HG03159 (cell line): ENCODE data around the gene ANKHD1.
A peak's percentile ranks its signal among the peaks of the same experiment; 100 is the strongest.

Experiments
- ATAC-seq: cut with Tn5 transposase; IDR thresholded peaks from one replicate; pipeline ENCODE4 v1.9.1; 2021; ENCODE audit warnings: mild to moderate bottlenecking, moderate library complexity; ENCODE audit not compliant: unreplicated experiment

Gene ANKHD1

DNA sequence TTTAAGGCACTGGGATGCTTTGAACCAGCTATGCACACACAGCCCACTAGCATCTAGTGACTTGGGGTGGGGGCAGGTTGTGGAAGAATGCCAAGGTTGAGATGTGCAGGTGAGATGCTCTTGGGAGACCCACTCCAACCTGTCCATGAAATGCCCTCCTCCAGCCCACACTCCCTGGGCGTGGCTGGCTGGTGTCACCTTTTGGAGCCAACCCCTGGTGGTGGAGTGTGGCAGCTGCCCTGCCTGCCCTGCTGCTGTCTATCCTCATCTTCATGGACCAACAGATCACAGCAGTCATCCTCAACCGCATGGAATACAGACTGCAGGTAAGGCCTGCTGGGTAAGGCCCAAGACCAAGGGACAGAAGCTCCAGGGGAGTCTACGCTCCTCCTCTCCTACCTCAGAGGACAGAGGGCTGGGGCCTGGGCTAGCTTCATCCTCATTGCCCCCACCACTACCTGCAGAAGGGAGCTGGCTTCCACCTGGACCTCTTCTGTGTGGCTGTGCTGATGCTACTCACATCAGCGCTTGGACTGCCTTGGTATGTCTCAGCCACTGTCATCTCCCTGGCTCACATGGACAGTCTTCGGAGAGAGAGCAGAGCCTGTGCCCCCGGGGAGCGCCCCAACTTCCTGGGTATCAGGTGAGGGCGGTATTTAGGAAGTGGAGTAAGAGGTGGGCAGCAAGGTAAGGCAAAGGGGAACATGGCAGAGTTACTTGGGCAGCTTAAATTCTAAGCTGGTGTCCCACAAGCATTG lies 34.2 kb upstream of the ANKHD1 start:
- no peak for ATAC-seq

DNA sequence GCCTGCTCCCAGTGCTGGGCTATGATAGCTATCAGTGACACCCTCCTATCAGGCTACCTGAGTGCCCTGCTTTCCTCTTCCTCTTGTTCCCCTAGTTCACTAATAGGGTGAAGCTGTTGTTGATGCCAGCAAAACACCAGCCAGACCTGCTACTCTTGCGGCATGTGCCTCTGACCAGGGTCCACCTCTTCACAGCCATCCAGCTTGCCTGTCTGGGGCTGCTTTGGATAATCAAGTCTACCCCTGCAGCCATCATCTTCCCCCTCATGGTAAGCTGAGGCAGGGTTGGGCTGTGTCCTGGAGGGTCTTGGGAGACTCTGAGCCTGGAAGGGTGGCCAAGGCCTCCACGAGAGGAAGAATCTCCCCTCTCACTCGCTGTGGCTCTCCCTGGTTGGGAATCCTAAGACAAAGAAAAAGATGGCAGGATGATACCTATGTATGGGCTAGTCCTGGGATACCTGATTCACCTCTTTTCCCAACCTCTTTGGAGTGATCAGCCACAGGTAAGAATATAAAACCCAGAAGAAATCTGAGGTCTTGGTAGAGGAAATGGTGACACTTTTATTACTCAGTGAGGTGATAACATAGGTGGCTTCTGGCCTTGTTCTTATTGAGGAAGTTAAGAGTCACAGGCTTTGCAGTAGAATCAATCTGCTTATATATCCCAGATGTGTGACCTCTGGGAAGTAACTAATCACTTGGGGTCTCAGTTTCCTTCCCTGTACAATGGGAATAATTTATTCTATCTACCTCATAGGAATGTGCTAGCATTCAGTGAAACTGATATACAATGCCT lies 30.1 kb upstream of the ANKHD1 start:
- no peak for ATAC-seq

DNA sequence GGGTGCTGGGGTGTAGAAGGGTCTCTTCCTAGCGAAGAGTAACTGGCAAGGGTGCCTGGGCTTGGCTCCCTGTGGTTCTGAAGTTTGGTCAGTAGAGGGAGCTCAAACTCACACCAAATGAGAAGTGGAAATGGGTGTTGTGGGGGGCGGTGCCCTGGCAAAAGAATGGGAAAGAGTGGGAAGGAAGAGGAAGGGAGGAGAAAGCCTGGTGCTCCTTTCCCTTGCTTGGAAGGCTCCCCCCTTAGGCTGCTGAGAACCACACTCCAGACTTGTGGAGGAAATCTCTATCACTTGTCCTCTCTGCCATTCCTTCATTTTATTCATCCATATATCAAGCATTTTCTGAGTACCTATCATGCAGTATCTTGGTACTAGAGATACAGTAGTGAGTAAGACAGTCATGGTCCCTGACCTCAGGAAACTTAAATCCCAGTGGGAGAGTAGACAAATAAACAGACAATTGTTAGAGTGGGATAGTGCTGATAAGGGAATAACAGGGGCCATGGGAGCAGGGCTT lies 28.6 kb upstream of the ANKHD1 start:
- ATAC-seq = no peak

DNA sequence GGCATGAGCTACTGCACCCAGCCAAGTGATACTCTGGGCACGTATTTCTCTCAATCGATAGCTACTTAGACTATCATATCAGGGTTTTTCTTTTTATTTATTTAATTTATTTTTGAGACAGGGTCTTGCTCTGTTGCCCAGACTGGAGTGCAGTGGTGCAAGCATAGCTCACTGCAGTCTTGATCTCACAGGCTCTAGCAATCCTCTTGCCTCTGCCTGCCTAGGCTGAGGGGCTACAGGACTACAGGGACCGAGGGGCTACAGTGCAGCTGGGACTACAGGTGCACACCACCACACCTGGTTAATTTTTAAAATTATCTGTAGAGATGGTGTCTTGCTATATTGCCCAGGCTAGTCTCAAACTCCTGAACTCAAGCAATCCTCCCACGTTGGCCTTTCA lies 20.3 kb upstream of the ANKHD1 start:
- no peak for ATAC-seq

DNA sequence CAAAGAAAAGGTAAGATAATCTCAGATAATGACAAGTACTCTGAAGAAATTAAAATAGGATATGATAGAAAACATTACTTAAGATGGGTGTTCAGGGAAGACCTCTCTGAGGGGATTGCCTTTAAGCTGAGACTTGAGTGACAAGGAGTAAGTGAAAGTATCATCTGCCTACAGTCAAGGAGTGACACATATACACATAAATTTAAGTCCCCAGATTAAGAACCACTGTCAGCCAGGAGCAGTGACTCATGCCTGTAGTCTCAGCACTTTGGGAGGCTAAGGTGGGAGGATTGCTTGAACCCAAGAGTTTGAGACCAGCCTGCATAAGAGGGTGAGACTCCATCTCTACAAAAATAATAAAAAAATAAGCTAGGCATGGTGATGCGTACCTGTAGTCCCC lies 19.7 kb upstream of the ANKHD1 start:
- ATAC-seq = no peak

DNA sequence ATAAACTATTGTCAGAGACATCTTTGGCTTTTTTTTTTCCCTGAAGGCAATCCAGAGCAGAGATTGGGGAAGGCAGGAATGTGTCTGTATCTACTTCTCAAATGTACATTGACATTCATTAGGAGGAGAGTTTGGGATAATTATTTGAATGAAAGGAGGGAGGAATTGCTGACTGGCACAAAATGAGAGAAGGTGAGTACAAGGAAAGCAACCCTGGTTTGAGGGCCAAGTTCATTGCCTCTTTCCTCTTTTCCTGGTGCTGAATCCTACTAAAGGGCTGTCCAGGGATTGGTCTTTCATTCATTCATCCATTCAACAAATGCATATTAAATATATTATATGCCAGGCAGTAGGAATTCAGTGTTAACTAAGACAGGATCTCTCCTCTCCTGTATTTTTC lies 18.8 kb upstream of the ANKHD1 start:
- no peak for ATAC-seq

DNA sequence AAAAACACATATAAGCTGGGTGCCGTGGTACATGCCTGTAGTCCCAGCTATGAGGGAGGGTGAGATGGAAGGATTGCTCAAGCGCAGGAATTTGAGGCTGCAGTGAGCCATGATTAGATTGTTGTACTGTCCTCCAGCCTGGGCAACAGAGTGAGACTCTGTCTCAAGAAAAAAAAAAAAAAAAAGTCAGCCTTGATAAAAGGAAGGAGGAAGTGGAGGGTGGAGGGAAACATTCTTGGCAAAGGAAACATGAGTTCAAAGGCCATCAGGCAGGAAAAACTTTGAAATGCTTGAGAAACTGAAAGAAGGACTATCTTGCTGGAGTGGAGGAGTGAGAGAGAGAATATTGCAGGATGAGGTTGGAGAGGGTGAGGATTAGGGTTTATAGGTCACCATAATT lies 18.3 kb upstream of the ANKHD1 start:
- ATAC-seq = no peak

DNA sequence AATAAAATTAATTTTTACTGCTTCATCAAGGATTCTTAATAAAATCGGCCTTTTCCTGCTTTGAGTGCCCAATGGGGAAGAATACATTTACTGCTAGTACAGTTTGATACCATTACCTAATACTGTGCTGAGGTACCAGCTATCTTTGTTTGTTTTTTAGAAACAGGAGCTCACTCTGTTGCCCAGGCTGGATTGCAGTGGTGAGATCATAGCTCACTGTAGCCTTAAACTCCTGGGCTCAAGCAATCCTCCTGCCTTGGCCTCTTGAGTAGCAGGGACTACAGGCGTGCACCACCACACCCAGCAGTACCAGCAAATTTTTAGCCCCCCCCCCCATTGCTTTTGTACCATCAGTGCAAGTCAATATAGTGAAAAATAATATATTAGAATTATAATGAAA lies 13.6 kb upstream of the ANKHD1 start:
- ATAC-seq = no peak

DNA sequence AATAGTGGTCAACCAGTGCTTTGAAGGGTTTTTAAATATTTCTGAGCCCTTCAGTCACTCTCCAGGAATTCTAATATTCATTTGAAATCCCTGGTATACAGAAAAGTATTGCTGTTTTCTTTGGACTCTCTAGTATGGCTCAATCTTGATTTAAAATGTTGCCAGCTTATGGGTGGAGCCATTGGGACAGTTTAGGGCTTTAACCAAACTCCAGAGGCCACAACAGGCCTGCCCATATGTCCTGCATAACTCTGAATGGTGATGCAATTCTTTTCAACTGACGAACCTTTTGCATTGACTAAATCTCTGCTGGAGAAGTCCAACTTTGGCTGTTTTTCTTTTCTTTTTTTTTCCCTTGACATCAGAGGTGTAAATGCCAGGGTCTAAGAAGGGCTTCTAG lies 10.3 kb upstream of the ANKHD1 start:
- ATAC-seq = no peak

DNA sequence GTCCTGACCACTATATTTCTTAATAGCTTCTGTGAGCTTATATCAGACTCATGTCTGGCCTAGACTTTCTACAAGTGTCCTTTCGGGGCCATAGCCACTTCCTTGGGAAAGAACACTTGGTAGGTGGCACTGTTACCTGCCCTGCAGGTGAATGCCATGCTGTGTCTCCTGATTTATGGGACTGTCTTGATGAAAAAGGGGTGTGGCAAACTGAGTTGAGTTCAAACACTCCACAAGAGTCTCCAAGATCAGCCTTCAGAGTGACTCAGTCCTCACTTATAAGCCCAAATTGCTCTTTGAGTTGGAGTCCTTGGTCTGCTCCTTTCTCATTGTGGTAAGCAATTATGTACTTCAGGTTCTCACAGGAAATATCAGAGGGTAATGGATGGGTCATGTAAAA lies 9.9 kb upstream of the ANKHD1 start:
- ATAC-seq = no peak

DNA sequence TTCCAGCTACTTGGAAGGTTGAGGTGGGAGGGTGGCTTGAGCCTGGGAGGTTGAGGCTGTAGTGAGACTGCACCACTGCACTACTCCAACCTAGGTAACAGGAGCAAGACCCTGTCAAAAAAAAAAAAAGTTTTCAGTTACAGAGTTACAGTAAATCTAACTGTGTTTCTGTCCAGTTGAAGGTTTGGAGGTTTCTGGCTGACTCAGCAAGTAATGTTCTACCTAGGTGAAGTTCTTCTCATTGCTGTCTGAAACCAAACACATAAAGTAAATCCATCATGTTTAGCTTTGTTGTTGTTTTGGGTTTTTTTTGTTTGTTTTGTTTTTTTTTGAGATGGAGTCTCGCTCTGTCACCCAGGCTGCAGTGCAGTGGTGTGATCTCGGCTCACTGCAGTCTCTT lies 7.9 kb upstream of the ANKHD1 start:
- no peak for ATAC-seq

DNA sequence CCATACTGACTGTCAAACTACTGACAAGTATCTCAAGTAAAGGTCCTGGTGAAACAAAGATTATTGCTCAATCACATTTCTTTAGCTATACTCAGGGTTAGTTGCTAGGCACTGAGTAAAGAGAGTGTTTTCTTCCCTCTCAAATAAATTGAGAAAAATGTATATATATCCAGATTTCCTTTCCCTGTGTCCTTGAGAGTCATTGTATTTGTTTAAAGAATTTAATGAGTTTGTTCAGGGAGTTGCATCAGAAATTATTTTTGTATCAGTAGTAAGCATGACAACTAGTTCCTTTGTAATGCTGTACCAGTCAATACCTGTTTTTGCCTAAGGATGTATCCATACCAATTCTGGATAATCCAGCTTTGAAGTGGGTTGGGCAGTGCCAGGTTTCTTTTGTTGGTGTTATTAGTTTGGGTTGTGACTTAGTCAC lies 3.2 kb upstream of the ANKHD1 start:
- ATAC-seq = no peak

DNA sequence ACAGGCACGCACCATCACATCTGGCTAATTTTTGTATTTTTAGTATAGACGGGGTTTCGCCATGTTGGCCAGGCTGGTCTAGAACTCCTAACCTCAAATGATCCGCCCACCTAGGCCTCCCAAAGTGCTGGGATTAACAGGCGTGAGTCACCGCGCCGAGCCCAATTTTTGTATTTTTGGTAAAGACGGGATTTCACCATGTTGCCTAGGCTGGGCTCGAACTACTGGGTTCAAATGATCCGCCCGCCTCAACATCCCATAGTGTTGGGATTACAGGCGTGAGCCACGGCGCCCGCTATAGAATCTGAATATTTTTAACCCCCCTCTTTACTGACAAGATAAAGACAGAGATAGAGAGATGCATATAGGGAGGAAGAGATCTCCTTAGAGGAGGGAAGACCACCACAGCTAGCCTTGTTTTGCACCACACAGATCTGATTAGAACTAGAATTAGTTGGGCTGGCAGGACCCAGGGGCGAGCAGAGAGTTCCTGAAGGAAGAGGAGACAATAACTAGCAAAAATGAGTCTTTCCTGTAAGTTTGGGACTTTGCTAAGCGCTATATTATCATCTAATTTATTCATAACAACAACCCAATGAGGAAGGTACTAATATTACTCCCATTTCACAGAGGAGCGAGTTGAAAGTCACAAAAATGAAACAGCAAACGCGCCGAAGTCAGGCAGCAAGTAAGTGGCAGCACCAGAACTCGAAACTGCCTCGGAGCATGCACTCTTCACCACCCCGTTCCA lies 1.5 kb upstream of the ANKHD1 start:
- ATAC-seq = no peak

DNA sequence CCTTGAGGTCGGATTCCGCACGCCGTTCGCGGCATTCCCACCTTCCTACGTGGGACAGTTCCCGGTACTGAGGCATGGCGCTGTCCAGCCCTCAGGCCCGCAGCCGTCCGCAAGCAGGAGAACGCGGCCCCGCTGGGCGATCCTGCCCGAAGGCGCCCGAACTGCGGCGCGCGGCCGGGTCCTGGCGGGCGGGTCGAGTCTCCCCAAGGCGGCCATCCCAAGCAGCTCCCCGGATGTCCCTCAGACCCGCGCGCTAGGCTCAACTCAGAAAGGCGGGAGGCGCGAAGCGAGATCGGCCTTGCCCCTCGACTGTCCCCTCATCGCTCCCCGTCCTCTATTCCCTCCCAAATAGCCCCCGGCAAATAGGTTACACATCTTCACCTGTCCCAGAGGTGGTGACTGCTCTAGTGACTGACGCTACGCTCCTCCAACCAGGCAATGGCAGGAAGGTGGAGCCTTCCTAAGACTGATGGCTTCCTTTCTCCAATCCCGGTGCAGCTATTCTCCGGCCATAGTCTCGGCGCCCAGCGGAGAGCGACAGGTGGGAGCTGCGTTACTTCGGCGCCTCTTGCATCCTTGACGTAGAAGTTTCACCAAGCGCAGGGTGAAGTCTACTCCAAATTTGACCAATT lies 787 bp upstream of the ANKHD1 start:
- ATAC-seq = peak; percentile 68

DNA sequence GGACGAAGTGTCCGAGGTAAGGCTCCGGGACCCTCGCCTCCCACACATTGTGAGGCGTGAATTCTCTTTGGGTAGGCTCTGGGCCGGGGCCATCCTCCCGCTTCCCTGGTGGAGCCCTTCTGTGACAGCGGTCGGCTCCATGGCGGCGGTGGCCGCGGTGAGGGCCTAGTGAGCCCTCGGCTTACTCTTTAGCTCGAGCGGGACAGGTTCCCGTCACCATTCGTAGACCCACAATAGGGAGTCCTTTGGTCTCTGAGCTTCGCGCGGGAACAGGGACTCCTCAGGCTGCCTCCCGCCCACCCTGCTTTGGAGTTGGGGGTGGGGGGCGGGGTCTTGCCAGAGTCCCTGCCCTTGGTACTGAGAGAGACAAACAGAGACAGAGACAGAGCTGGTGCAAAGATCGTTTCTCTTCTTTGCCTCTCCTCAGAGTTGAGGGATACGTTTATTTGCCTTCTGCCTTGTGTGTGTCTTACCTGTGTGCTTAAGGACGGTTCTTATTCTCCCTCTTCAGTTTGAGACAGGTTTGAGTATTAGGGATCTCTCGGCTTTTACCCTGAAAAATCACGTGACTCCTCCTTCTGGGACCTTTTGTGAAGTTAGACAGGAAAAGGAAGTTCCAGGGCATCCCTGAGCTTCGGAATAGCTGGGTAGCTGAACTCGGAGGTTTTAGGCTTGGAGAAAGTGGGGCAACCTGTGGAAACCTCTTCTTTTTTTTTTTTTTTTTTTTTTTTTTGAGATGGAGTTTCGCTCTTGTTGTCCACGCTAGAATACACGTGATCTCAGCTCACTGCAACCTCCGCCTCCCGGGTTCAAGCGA lies 833 bp downstream of the ANKHD1 start:
- no peak for ATAC-seq

DNA sequence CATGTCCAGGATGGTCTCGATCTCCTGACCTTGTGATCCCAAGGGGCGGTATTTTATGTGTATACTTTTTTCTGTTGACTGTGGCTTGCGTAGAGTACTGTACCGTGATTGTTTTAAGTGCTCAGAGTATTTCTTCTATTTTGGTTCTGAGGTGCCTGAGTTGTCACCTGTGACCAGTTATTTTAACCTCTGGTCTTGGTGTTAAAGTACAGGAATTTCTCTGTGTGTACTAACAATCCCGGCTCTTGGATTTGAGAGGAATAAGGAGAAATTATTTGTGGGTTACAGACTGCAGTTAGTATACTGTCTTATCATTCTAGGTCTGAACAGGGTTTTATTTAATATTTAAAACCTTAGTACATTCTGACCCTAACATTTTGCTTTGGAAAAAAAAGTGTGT lies 2.0 kb downstream of the ANKHD1 start:
- no peak for ATAC-seq

DNA sequence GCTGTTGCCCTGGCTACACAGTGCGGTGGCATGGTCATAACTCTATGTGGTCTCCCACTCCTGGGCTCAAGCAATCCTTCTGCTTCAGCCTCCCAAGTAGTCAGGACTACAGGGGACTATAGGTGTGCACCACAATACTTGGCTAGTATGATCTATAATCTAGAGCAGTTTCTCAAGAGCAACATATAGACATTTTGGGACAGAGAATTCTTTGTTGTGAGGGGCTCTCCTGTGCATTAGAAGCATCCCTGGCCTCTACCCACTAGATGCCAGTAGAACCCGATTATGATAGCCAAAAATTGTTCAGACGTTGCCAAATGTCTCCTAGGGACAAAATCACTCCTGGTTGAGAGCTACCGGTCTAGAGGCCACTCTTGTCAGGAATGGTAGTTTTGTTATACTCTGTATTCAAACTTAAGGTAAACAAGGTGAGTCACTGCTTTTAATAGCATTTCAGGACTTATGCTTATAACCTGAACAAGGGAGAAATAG lies 7.2 kb downstream of the ANKHD1 start:
- no peak for ATAC-seq

DNA sequence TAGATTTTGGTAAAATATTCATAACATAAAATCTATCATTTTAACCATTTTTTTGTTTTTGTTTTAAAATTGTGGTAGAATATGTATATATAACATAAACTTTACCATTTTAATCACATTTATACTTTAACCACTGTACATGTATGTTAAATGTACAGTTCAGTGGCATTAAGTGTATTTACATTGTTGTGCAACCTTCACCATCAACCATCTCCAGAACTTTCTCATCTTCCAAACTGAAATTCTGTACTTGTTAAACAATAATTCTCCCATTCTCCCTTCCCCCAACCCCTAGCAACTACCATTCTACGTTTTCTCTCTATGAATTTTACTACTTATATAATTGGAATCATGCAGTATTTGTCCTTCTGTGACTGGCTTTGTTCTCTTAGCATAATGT lies 11.6 kb downstream of the ANKHD1 start:
- ATAC-seq = no peak

DNA sequence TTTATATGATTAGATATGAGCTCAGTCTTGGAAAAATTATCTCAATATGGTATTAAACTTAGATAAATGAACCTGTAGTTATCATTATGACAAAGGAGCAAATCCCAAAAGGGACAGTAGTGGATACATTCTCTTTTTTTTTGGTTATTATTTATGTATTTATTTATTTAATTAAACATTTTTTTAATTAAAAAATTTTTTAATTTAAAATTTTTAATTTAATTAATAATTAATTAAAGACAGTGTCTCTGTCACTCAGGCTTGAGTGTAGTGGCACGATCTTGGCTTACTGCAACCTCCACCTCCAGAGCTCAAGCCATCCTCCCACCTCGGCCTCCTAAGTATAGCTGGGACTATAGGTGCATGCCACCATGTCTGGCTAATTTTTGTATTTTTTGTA lies 15.6 kb downstream of the ANKHD1 start:
- no peak for ATAC-seq
